HEK293 (cell line): Measurements from ENCODE around the gene PRDX3.

Source experiments
- CTCF ChIA-PET: fragments of 350-600 bp; formaldehyde crosslinking; extraction: SDS; loops from one replicate; lab custom pipeline; 2021; ENCODE audit warnings: antibody characterized with exemption; lab: Yijun Ruan, JAX
- POLR2A ChIA-PET: fragments of 300-600 bp; formaldehyde crosslinking; extraction: SDS; loops from one replicate; lab custom pipeline; 2020; ENCODE audit warnings: antibody characterized with exemption, inconsistent platforms; lab: Yijun Ruan, JAX
- H3K27ac ChIP-seq: fragments of 200-500 bp; sonication (Bioruptor generic); 2 replicates; pipeline ENCODE4 v1.5.1; 2014; ENCODE audit warnings: low read depth, low read length, control low read depth, inconsistent platforms; ENCODE audit errors: extremely low read depth
- H3K36me3 ChIP-seq, 2 experiments: fragments of 200-500 bp in 1 of 2; sonication (Bioruptor generic) in 1 of 2; 1 replicate in 1 of 2; 2 replicates in 1 of 2; pipeline ENCODE4 v1.5.1; 2014 to 2017; ENCODE audit warnings: inconsistent platforms in 2 of 2, low read length in 2 of 2; ENCODE audit not compliant: control insufficient read depth in 2 of 2, insufficient read depth in 1 of 2
- H3K4me1 ChIP-seq: fragments of 200-500 bp; sonication (Bioruptor generic); 2 replicates; pipeline ENCODE4 v1.5.1; 2014; ENCODE audit warnings: mild to moderate bottlenecking, low read length, inconsistent platforms; ENCODE audit not compliant: control insufficient read depth, insufficient read depth
- H3K4me3 ChIP-seq: 2 replicates; pipeline ENCODE4 v1.5.1; 2011; ENCODE audit warnings: low read depth, mild to moderate bottlenecking, control low read depth, low read length, moderate library complexity
- H3K9me3 ChIP-seq: fragments of 200-500 bp; sonication (Bioruptor generic); 2 replicates; pipeline ENCODE4 v1.5.1; 2014; ENCODE audit warnings: low read depth, low read length, inconsistent platforms; ENCODE audit not compliant: control insufficient read depth, insufficient read depth
- BCL6B ChIP-seq: fragments of 450-650 bp; formaldehyde crosslinking; IDR thresholded peaks from 2 replicates; pipeline ENCODE4 v1.5.1; 2017; ENCODE audit warnings: missing biosample characterization, missing genetic modification characterization
- CTCF ChIP-seq: fragments of 450-650 bp; formaldehyde crosslinking; IDR thresholded peaks from 2 replicates; pipeline ENCODE4 v1.5.1; 2016; ENCODE audit warnings: missing biosample characterization, missing genetic modification characterization
- EGR2 ChIP-seq: fragments of 450-650 bp; formaldehyde crosslinking; IDR thresholded peaks from 2 replicates; pipeline ENCODE4 v1.5.1; 2016; ENCODE audit warnings: low read depth, missing biosample characterization, missing genetic modification characterization
- GFI1B ChIP-seq: fragments of 450-650 bp; formaldehyde crosslinking; IDR thresholded peaks from 2 replicates; pipeline ENCODE4 v1.5.1; 2016; ENCODE audit warnings: missing biosample characterization, missing genetic modification characterization
- GLIS2 ChIP-seq: fragments of 450-650 bp; formaldehyde crosslinking; IDR thresholded peaks from 2 replicates; pipeline ENCODE4 v1.5.1; 2016; ENCODE audit warnings: missing biosample characterization, missing genetic modification characterization
- PRDM1 ChIP-seq: fragments of 450-650 bp; formaldehyde crosslinking; IDR thresholded peaks from 2 replicates; pipeline ENCODE4; 2016; ENCODE audit warnings: missing biosample characterization, missing genetic modification characterization
- PRDM10 ChIP-seq: fragments of 450-650 bp; formaldehyde crosslinking; IDR thresholded peaks from 2 replicates; pipeline ENCODE4 v1.5.1; 2016; ENCODE audit warnings: missing biosample characterization, missing genetic modification characterization
- SCRT1 ChIP-seq: fragments of 450-650 bp; formaldehyde crosslinking; IDR thresholded peaks from 2 replicates; pipeline ENCODE4 v1.5.1; 2016; ENCODE audit warnings: missing biosample characterization, missing genetic modification characterization, borderline replicate concordance
- ZBTB7A ChIP-seq: fragments of 450-650 bp; formaldehyde crosslinking; IDR thresholded peaks from 2 replicates; pipeline ENCODE4 v1.5.1; 2016; ENCODE audit warnings: low read depth, missing biosample characterization, missing genetic modification characterization
- ZFP69B ChIP-seq: fragments of 450-650 bp; formaldehyde crosslinking; IDR thresholded peaks from 2 replicates; pipeline ENCODE4 v1.5.1; 2016; ENCODE audit warnings: missing biosample characterization, missing genetic modification characterization
- ZNF157 ChIP-seq: fragments of 450-650 bp; formaldehyde crosslinking; IDR thresholded peaks from 2 replicates; pipeline ENCODE4 v1.5.1; 2016; ENCODE audit warnings: missing biosample characterization, missing genetic modification characterization
- ZNF175 ChIP-seq: fragments of 450-650 bp; formaldehyde crosslinking; IDR thresholded peaks from 2 replicates; pipeline ENCODE4 v1.5.1; 2016; ENCODE audit warnings: missing biosample characterization, missing genetic modification characterization
- ZNF221 ChIP-seq: fragments of 450-650 bp; formaldehyde crosslinking; IDR thresholded peaks from 2 replicates; pipeline ENCODE4 v1.5.1; 2017; ENCODE audit warnings: missing biosample characterization, missing genetic modification characterization, borderline replicate concordance
- ZNF341 ChIP-seq: fragments of 450-650 bp; formaldehyde crosslinking; IDR thresholded peaks from 2 replicates; pipeline ENCODE4; 2016; ENCODE audit warnings: low read depth, missing biosample characterization, missing genetic modification characterization
- ZNF362 ChIP-seq: fragments of 450-650 bp; formaldehyde crosslinking; IDR thresholded peaks from 2 replicates; pipeline ENCODE4 v1.5.1; 2016; ENCODE audit warnings: missing biosample characterization, missing genetic modification characterization
- ZNF514 ChIP-seq: fragments of 450-650 bp; formaldehyde crosslinking; IDR thresholded peaks from 2 replicates; pipeline ENCODE4 v1.5.1; 2016; ENCODE audit warnings: missing biosample characterization, missing genetic modification characterization
- ZNF792 ChIP-seq: fragments of 450-650 bp; formaldehyde crosslinking; IDR thresholded peaks from 2 replicates; pipeline ENCODE4 v1.5.1; 2016; ENCODE audit warnings: missing biosample characterization, missing genetic modification characterization
- TF ChIP-seq, protein P1 (sequence below): fragments of 450-650 bp; formaldehyde crosslinking; IDR thresholded peaks from 2 replicates; pipeline ENCODE4 v1.5.1; 2016; ENCODE audit warnings: missing biosample characterization, missing genetic modification characterization

The PRDX3 gene

GRCh38 chr10:119209736-119210355 is 31.2 kb upstream of the PRDX3 start:
- no peaks in the 10 kb centered on the region for H3K9me3 ChIP-seq
- ChIA-PET POLR2A (interaction anchor here (0.6 to 1.3 kb wide), 5 partner anchors 9 to 333 kb away, joined by 3 to 4 read pairs (median 3); partner anchors contain the start of gene RGS10), CTCF (interaction anchor here (0.5 to 3.0 kb wide), 29 partner anchors 8 to 518 kb away, joined by 3 to 17 read pairs (median 4); no protein-coding TSS in a partner anchor)
- TF ChIP-seq ZBTB7A (tag by site-specific recombination) (no peak), ZNF221 (tag by site-specific recombination) (no peak), ZNF341 (tag by site-specific recombination) (no peak), ZNF792 (tag by site-specific recombination) (no peak), ZNF514 (no peak), ZNF157 (no peak), PRDM10 (tag by site-specific recombination) (no peak; the same call in 1 of the 2 replicates), ZFP69B (0 out of 2 replicates have a peak, but pooled peaks have one; percentile 8), ZNF175 (tag by site-specific recombination) (no peak), GLIS2 (tag by site-specific recombination) (no peak), GFI1B (tag by site-specific recombination) (no peak), ZNF362 (tag by site-specific recombination) (0 out of 2 replicates have a peak, but pooled peaks have one; percentile 42), PRDM1 (peak; percentile 77)
- H3K36me3 ChIP-seq: no peaks in the 10 kb centered on the region
- H3K4me1 ChIP-seq: peaks cover 38% of the 10 kb centered on the region
- H3K4me3 ChIP-seq: no peak overlapping the region
- no peak overlapping the region; the same call in 1 of the 2 replicates for H3K27ac ChIP-seq

- no peaks in the 10 kb centered on the region for H3K36me3 ChIP-seq
- no peaks in the 10 kb centered on the region for H3K9me3 ChIP-seq
- peak overlapping the region; percentile 6; the same call in 1 of the 2 replicates for H3K4me3 ChIP-seq
- no peak overlapping the region; the same call in 1 of the 2 replicates for H3K27ac ChIP-seq
- CTCF ChIA-PET: interaction anchor here (0.6 to 3.0 kb wide), 21 partner anchors 9 to 248 kb away, joined by 3 to 17 read pairs (median 4); no protein-coding TSS in a partner anchor
- H3K4me1 ChIP-seq: peaks cover 38% of the 10 kb centered on the region
- POLR2A ChIA-PET: interaction anchor here (0.6 to 1.3 kb wide), 3 partner anchors 98 to 334 kb away, joined by 3 to 4 read pairs (median 3); partner anchors contain the start of gene RGS10
- TF ChIP-seq ZFP69B: 0 out of 2 replicates have a peak, but pooled peaks have one; percentile 10
- TF ChIP-seq CTCF (tag by site-specific recombination): peak; percentile 80
- TF ChIP-seq BCL6B (tag by site-specific recombination): no peak
- TF ChIP-seq, protein P1, sequence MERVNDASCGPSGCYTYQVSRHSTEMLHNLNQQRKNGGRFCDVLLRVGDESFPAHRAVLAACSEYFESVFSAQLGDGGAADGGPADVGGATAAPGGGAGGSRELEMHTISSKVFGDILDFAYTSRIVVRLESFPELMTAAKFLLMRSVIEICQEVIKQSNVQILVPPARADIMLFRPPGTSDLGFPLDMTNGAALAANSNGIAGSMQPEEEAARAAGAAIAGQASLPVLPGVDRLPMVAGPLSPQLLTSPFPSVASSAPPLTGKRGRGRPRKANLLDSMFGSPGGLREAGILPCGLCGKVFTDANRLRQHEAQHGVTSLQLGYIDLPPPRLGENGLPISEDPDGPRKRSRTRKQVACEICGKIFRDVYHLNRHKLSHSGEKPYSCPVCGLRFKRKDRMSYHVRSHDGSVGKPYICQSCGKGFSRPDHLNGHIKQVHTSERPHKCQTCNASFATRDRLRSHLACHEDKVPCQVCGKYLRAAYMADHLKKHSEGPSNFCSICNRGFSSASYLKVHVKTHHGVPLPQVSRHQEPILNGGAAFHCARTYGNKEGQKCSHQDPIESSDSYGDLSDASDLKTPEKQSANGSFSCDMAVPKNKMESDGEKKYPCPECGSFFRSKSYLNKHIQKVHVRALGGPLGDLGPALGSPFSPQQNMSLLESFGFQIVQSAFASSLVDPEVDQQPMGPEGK: peak; percentile 84
- peak; percentile 76 for TF ChIP-seq PRDM10 (tag by site-specific recombination)
- peak; percentile 74 for TF ChIP-seq EGR2 (tag by site-specific recombination)
- no peak for TF ChIP-seq SCRT1 (tag by site-specific recombination)
These were observed 30.6 kb upstream of the PRDX3 start for GRCh38 chr10:119209035-119209735.
